GM18505 (cell line): Measurements from ENCODE around the gene CENPV.
"Not testable (repeated sequence)": the region's sequence is repeated elsewhere in the genome, so short reads cannot be mapped to it uniquely, and the experiment has no call there.

ENCODE experiments used
- ATAC-seq: cut with Tn5 transposase; IDR thresholded peaks from one replicate; pipeline ENCODE4 v1.9.1; 2021; ENCODE audit not compliant: unreplicated experiment
- POLR2A ChIP-seq: IDR thresholded peaks from 4 replicates; pipeline ENCODE4 v1.6.1; 2011; ENCODE audit warnings: borderline replicate concordance; ENCODE audit not compliant: insufficient read depth, insufficient read length; ENCODE audit errors: extremely low read depth

The CENPV gene

GRCh38 chr17:16353317-16354174 is at the start of gene CENPV:
Gene CENPV (minus strand): TSS chr17:16353469. CDS start chr17:16353436, 33 bp downstream.
- TF ChIP-seq POLR2A, result peak; percentile 72
- peak; percentile 72 for ATAC-seq

- ATAC-seq, result peak; percentile 90
- TF ChIP-seq POLR2A, result no peak
These were observed 45.3 kb upstream of the CENPV start for GRCh38 chr17:16398270-16399267.

GRCh38 chr17:16396693-16397092 is 43.4 kb upstream of the CENPV start:
- ATAC-seq, result not testable (repeated sequence)

- ATAC-seq, result not testable (repeated sequence)
These were observed 42.6 kb upstream of the CENPV start for GRCh38 chr17:16395887-16396286.

- ATAC-seq, result not testable (repeated sequence)
These were observed 39.2 kb upstream of the CENPV start for GRCh38 chr17:16392491-16392890.

GRCh38 chr17:16391451-16391850 is 38.2 kb upstream of the CENPV start:
- TF ChIP-seq POLR2A, result no peak
- no peak for ATAC-seq

GRCh38 chr17:16386126-16386507 is 32.8 kb upstream of the CENPV start:
- not testable (repeated sequence) for ATAC-seq

GRCh38 chr17:16384557-16384956 is 31.3 kb upstream of the CENPV start:
- TF ChIP-seq POLR2A, result no peak
- no peak for ATAC-seq

- ATAC-seq, result no peak
These were observed 30.6 kb upstream of the CENPV start for GRCh38 chr17:16383772-16384287.

GRCh38 chr17:16383216-16383615 is 29.9 kb upstream of the CENPV start:
- no peak for ATAC-seq
- TF ChIP-seq POLR2A, result peak; percentile 29

More at GRCh38 chr17:16383772-16384287, 30.6 kb upstream of the CENPV start:
- no peak for TF ChIP-seq POLR2A

- ATAC-seq, result peak; percentile 6
These were observed 28.2 kb upstream of the CENPV start for GRCh38 chr17:16381496-16381820.

GRCh38 chr17:16380640-16381495 is 27.6 kb upstream of the CENPV start, which contains the start of gene UBB:
Gene UBB (plus strand): TSS chr17:16381091. CDS start chr17:16381908, 817 bp downstream.
- TF ChIP-seq POLR2A, result peak; percentile 100
- peak; percentile 91 for ATAC-seq

More at GRCh38 chr17:16381496-16381820, 28.2 kb upstream of the CENPV start:
- TF ChIP-seq POLR2A, result no peak

- no peak for TF ChIP-seq POLR2A
- no peak for ATAC-seq
These were observed 26.4 kb upstream of the CENPV start for GRCh38 chr17:16379654-16380053.
